ENCODE data around the gene FKBP11.
"Not testable (repeated sequence)": the region's sequence is repeated elsewhere in the genome, so short reads cannot be mapped to it uniquely, and the experiment has no call there.

Gene FKBP11

GRCh38 chr12:48875944-48876515 is 49.3 kb downstream of the FKBP11 start:
- H3K27ac ChIP-seq (ENCODE audit: low read length): no peak overlapping the region
- H3K4me1 ChIP-seq (ENCODE audit: insufficient read depth, low read length): no peaks in the 10 kb centered on the region
- no peaks in the 10 kb centered on the region for H3K9me3 ChIP-seq (ENCODE audit: insufficient read depth, low read depth, low read length)
- no peak overlapping the region for H3K9ac ChIP-seq (ENCODE audit: low read depth, low read length)
- H3K4me3 ChIP-seq (ENCODE audit: low read length): no peak overlapping the region
- H3K27me3 ChIP-seq (ENCODE audit: insufficient read depth, low read length): no peaks in the 10 kb centered on the region
- H3K36me3 ChIP-seq (ENCODE audit: insufficient read depth, low read depth, low read length): no peaks in the 10 kb centered on the region

DNA sequence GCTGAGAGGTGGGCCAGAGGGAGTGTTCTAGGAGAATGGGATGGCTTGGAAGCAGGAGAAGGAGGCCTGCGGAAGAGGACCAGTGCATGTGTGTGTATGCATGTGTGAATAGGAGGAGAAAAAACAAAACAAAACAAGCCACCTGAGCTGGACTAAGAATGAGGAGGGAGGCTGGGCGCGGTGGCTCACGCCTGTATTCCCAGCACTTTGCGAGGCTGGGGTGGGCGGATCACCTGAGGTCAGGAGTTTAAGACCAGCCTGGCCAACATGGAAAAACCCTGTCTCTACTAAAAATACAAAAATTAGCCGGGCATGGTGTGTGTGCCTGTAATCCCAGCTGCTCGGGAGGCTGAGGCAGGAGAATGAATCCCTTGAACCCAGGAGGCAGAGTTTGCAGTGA is 51.8 kb downstream of the FKBP11 start:
- H3K4me3 ChIP-seq (ENCODE audit: low read length); H3K36me3 ChIP-seq (ENCODE audit: insufficient read depth, low read depth, low read length): not testable (repeated sequence)

DNA sequence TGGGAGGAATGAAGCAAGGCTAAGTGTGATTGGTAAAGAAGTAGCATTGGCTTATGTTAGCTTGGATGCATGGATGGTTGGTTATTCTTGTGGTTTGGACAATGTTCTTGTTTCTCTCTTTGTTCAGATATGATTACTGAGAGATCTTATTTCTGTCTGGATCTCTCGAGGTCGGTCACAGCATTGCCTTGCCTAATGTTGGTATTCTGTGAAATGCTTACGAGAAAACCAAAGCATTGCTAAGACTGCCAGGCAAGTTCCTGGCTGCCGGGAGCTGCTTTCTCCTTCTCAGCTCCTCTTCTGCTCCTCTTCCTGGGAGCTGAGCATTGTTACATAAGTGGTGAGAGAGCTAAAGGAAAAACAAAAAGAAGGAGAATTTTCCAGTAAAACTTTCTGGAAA is 52.2 kb downstream of the FKBP11 start:
- Histone ChIP-seq H3K9me3 (ENCODE audit: insufficient read depth, low read depth, low read length) (no peaks in the 10 kb centered on the region), H3K27ac (ENCODE audit: low read length) (no peak overlapping the region)

More for the DNA sequence above, 51.8 kb downstream of the FKBP11 start:
- not testable (repeated sequence) for H3K9ac ChIP-seq (ENCODE audit: low read depth, low read length); H3K9me3 ChIP-seq (ENCODE audit: insufficient read depth, low read depth, low read length); H3K27ac ChIP-seq (ENCODE audit: low read length); H3K4me1 ChIP-seq (ENCODE audit: insufficient read depth, low read length); H3K27me3 ChIP-seq (ENCODE audit: insufficient read depth, low read length)

More for the DNA sequence above, 52.2 kb downstream of the FKBP11 start:
- Histone ChIP-seq H3K4me1 (ENCODE audit: insufficient read depth, low read length) (no peaks in the 10 kb centered on the region), H3K36me3 (ENCODE audit: insufficient read depth, low read depth, low read length) (no peaks in the 10 kb centered on the region), H3K9ac (ENCODE audit: low read depth, low read length) (no peak overlapping the region), H3K27me3 (ENCODE audit: insufficient read depth, low read length) (no peaks in the 10 kb centered on the region), H3K4me3 (ENCODE audit: low read length) (no peak overlapping the region)

Data from iPS-20b (cell line).